Myocyte (in vitro differentiated cells): Measurements from ENCODE around the gene SRGAP2. TPM values are rescaled to one million over a fixed set of nuclear protein-coding genes. Genes with fewer than 3 reads are reported as not detected.
A peak's percentile ranks its signal among the peaks of the same experiment; 100 is the strongest.
"Not testable (repeated sequence)": the region's sequence is repeated elsewhere in the genome, so short reads cannot be mapped to it uniquely, and the experiment has no call there.

Experiments
- DNase-seq: peaks from one replicate; pipeline ENCODE4 v3.0.0-alpha.2; 2012; ENCODE audit warnings: low read depth
- total RNA-seq: library from RNA; depleted of rRNA; stranded (reverse); fragments of >200 nt; gene quantifications from 2 replicates; pipeline ENCODE4 v1.2.3, GENCODE V29; 2014

The SRGAP2 gene
- total RNA-seq, 1 donor from 2014 or later = 64.6 TPM

DNA sequence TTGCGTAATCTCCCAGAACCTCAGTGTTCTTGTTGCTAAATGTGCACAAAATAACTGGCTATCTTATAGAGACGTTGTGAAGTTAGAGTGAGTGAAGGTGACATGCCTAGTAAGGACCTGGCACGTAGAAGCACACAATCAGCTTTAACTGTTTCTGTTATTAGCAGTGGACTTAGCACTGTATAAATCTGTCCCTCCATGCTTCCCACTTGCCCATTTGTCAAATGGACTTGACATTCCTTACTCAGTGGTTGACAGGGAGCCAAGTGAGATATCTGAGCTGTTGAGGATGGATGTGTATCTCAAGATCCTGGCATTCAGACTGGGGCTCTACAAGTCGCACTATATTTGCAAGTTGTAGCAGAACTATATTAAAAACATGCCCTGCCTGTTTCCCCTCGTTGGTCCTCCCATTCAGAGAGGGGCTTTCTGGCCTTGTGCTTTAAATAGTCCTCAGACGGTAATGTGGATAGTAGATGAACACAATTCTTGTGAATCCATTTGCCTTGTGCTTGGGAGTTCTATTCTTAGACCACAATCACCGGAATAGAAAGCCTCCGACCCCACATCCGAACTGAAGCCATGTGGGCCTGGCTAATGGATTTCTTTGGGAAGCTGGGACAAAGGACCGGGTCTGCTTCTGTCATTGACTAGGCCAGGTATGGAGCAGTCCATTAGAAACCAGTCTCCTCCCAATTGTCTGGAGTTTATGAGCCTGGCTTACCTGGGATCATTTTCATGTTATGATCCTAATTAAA lies 43.0 kb downstream of the SRGAP2 start:
- not testable (repeated sequence) for DNase-seq

DNA sequence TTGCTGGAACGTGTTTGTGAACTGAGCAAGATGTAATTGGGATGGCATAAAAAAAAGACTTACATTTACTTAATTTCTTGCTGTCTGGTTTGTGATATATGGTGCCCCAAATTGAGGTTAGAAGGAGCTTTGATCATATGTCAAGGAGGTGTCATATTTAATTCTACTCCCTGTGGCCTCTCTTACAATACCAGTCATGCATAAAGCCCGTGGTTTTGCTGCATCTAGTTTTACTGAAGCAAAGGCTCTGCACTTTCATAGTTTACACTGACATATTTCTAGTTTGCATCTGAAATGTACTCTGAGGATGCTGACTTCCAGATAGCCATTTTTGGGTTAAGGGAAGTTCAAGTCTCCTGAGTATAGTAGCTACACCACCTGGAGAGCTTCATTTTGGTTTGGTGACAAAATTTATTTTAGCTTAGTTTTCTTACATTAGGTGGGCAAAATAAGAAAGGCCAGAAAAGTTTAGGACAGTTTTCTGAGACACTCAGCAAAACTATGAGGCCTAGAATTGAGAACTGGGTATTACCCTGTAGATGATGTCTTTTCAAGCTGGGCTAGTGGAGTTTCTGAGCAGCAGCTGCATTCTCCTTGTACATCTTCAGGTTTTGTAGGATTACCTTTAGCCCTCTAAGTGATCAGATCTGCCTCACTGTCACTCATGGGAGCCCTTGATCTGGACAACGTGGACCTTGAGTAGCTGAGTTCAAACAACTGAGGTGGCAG lies 47.8 kb downstream of the SRGAP2 start:
- not testable (repeated sequence) for DNase-seq

DNA sequence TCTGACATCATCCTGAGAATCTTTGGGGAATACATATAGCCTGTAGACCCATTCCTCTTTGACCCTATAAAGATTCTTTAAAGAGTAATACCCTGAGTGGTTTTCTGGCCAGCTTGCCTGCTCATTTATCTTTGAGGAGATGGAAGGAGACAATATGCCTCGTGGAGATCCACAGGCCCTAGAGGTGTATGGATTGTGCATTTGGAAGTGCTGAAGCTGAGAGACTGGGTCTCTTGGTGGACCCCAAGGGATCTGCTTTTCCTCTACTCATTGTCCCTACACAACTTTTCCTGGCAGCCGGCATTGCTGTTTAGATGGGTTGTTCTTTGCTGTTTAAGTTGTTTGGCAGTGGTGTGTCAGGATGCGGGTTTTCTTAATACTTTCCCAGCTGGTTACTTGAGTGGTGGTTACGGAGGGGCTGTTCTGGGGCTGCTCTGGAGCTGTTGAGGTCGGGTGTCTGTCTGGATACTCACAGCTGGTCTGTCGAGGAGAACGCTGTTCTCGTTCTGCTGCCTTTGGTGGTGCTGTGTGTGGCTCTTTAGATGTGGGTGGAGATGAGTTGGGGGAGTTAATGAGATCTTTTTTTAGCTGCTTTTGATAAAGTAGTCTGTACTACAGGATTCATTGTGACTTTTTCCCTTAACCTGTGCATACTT lies 49.5 kb downstream of the SRGAP2 start:
- DNase-seq = peak; percentile 44

Other genes starting within 250 kb of the SRGAP2 start
- gene RAB7B, start 200.1 kb upstream of the SRGAP2 start, total RNA-seq = 6.2 and 9.0 TPM in 2 replicates
- not detected in 2 replicates for gene CTSE, start 179.6 kb upstream of the SRGAP2 start, total RNA-seq
- gene RHEX, start 150.4 kb upstream of the SRGAP2 start, total RNA-seq = not detected in 2 replicates
- not detected in 2 replicates for gene AVPR1B, start 86.2 kb upstream of the SRGAP2 start, total RNA-seq
- 0.21 and 2.5 TPM in 2 replicates for gene FAM72A, start 702 bp upstream of the SRGAP2 start, total RNA-seq